Activated B cell treated with CpG ODN at 0.5 μM for 24 hours (primary cell): ENCODE results near the gene SFMBT1. TPM values are rescaled to one million over a fixed set of nuclear protein-coding genes. Genes with fewer than 3 reads are reported as not detected.
A peak's percentile ranks its signal among the peaks of the same experiment; 100 is the strongest.

Experiments used
- ATAC-seq: fragments of 200-7000 bp; cut with Tn5 transposase; one replicate; pipeline ENCODE4 v1.10.0; 2021; ENCODE audit warnings: low read depth, mild to moderate bottlenecking, moderate library complexity
- CTCF ChIA-PET: fragments of 350-600 bp; sonication (Branson Sonifier 250); formaldehyde crosslinking; loops from one replicate; lab custom pipeline; 2021; ENCODE audit warnings: antibody characterized with exemption; lab: Charles Lee
- POLR2A ChIA-PET: fragments of 350-600 bp; sonication (Branson Sonifier 250); formaldehyde crosslinking; loops from one replicate; lab custom pipeline; 2021; ENCODE audit warnings: antibody characterized with exemption; lab: Charles Lee
- DNase-seq: peaks from one replicate; pipeline ENCODE4 v3.0.0; 2022
- H3K27ac Mint-ChIP-seq: one replicate; pipeline ENCODE4 v1.8.0; 2020; ENCODE audit warnings: mixed read lengths
- H3K27me3 Mint-ChIP-seq: one replicate; pipeline ENCODE4 v1.8.0; 2021; ENCODE audit warnings: mixed read lengths
- H3K36me3 Mint-ChIP-seq: one replicate; pipeline ENCODE4 v1.8.0; 2021; ENCODE audit warnings: low read depth, mixed read lengths
- H3K4me1 Mint-ChIP-seq: one replicate; pipeline ENCODE4 v1.8.0; 2021; ENCODE audit warnings: mixed read lengths
- H3K4me3 Mint-ChIP-seq: one replicate; pipeline ENCODE4 v1.8.0; 2020; ENCODE audit warnings: mild to moderate bottlenecking, mixed read lengths
- H3K9me3 Mint-ChIP-seq: one replicate; pipeline ENCODE4 v1.8.0; 2020; ENCODE audit warnings: mixed read lengths
- CTCF ChIP-seq: fragments of 200-600 bp; IDR thresholded peaks from one replicate; pipeline ENCODE4 v1.8.0; 2022; ENCODE audit warnings: antibody characterized with exemption, mild to moderate bottlenecking
- intact Hi-C: fragments of 100-400 bp; cut with micrococcal nuclease; formaldehyde crosslinking; loops from one replicate; pipeline ENCODE4 v1.15.1; 2024
- total RNA-seq: library from RNA; stranded (reverse); gene quantifications from 2 replicates; pipeline ENCODE4 v1.2.3, GENCODE V29; 2022

Gene SFMBT1
- total RNA-seq, 1 donor from 2014 or later = 31.6 TPM

DNA sequence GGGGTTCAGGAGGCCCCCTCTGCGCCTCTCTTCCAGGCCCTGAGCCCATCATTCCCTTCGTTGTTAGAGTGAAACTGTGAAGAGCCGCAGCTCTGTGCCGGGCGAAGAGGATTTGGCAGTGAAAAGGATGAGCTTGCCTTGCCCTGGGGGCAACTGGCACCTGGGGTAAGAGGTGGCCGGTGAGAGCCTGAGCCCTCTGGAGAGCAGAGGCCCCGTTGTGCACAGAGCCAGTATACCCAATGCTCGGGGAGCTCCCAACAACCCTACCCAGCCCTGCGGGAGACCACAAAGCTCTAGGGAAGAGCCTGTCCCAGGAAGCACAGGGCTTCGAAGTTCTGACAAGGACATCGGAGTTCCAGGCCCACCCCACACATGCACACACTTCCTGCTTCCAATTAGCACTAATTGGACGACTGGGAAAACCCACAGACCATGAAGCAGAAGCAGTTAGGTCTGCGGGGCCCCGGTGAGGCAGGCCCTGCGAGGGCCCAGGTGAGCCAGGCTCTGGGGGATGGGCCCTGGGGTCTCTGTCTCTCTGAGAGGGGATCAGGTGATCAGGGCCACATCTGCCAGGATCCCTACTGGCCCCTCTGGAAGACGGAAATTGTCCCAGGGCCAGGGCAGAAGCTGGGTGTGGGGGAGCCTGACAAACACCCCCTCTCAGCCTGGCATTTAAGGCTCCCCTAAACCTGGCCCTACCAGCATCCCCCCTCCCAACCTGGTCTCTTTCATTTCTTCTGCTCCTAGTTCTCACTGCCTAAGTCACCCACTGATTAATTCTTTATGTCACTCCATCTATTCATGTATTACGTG lies 27.9 kb upstream of the SFMBT1 start:
- ChIA-PET CTCF (interaction anchor here (0.7 to 1.3 kb wide), 3 partner anchors 223 to 332 kb away, joined by 3 to 5 read pairs (median 3); no protein-coding TSS in a partner anchor), POLR2A (interaction anchor here (1.0 to 1.6 kb wide), 3 partner anchors 27 to 303 kb away, joined by 3 to 5 read pairs (median 3); partner anchors contain the start of genes NEK4 and SFMBT1)
- Mint-ChIP-seq H3K36me3 (no peaks in the 10 kb centered on the region), H3K4me1 (peaks cover 13% of the 10 kb centered on the region), H3K4me3 (peak overlapping the region; percentile 92), H3K9me3 (no peaks in the 10 kb centered on the region), H3K27me3 (no peaks in the 10 kb centered on the region), H3K27ac (peak overlapping the region; percentile 89)
- DNase-seq (no peak), ATAC-seq (no peak)
- intact Hi-C loops = no loop called here
- TF ChIP-seq CTCF = no peak

DNA sequence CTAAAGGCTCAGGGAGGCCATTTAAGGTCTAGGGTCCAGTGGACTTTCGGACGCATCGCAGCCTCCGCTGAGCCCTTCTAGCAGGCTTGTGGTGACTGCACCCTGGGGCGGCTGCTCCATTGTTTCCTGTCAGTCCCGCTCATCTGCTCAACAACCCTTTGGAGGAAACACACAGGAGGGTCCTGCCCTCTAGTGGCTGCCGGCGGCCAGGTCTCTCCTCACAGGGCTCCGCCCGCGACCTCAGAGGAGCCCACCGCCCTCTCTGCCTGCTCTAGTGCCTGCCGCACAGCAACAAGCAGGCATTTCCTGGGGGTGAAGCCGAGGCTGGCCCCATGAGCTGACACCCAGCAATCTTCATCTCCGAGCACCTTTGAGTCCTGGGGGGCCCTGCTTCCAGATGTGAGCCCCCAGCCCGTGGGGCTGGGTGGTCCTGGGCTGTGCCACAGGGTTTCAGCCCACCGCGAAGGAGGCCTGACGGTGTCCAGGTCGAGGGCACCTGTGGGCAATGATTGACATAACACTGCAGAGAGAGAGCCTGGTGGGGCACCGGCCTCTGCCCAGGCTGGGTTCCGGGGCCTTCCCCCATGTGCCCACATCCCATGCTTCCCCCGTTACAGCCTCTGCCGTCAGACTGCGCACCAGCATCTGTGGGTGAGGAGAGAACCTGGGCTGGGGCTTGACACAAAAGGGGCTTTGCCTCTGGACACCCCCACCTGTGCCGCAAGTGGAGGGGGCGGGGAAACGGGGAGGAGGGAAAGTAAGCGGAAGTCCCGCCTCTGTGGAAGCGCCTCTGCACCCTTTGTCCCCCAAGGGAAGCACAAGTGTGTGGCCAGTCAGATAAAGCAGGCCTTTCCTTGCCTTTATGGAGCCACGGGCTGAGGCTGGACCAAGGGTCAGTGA lies 27.0 kb upstream of the SFMBT1 start:
- TF ChIP-seq CTCF = peak; percentile 39
- DNase-seq (peak; percentile 76), ATAC-seq (peak; percentile 94)
- H3K27me3 Mint-ChIP-seq = no peaks in the 10 kb centered on the region
- H3K36me3 Mint-ChIP-seq = no peaks in the 10 kb centered on the region
- ChIA-PET CTCF (interaction anchor here (0.8 to 1.3 kb wide), 2 partner anchors 222 to 229 kb away, joined by 3 to 5 read pairs; no protein-coding TSS in a partner anchor), POLR2A (interaction anchor here (1.0 to 1.6 kb wide), 2 partner anchors 87 to 302 kb away, joined by 3 read pairs; partner anchors contain the start of gene NEK4)
- peak overlapping the region; percentile 92 for H3K4me3 Mint-ChIP-seq
- H3K4me1 Mint-ChIP-seq = peaks cover 13% of the 10 kb centered on the region
- H3K9me3 Mint-ChIP-seq = no peaks in the 10 kb centered on the region
- H3K27ac Mint-ChIP-seq = peak overlapping the region; percentile 89
- intact Hi-C loops = loop anchor here (1.0 kb wide), 7 partner anchors 27 to 331 kb away; partner anchors contain the start of genes NEK4 and SFMBT1

- H3K36me3 Mint-ChIP-seq = no peaks in the 10 kb centered on the region
- POLR2A ChIA-PET = no interaction called here
- intact Hi-C loops = loop anchor here (1.0 kb wide), 7 partner anchors 26 to 330 kb away; partner anchors contain the start of genes NEK4 and SFMBT1
- DNase-seq (no peak), ATAC-seq (no peak)
- H3K27ac Mint-ChIP-seq = no peak overlapping the region
- CTCF ChIA-PET = interaction anchor here (1.3 to 1.5 kb wide), 3 partner anchors 141 to 227 kb away, joined by 3 to 5 read pairs (median 5); no protein-coding TSS in a partner anchor
- H3K9me3 Mint-ChIP-seq = no peaks in the 10 kb centered on the region
- no peaks in the 10 kb centered on the region for H3K27me3 Mint-ChIP-seq
- H3K4me1 Mint-ChIP-seq = peaks cover 13% of the 10 kb centered on the region
- TF ChIP-seq CTCF = no peak
- peak overlapping the region; percentile 92 for H3K4me3 Mint-ChIP-seq
These were observed 26.1 kb upstream of the SFMBT1 start for GRCh38 chr3:53071882-53072431.

DNA sequence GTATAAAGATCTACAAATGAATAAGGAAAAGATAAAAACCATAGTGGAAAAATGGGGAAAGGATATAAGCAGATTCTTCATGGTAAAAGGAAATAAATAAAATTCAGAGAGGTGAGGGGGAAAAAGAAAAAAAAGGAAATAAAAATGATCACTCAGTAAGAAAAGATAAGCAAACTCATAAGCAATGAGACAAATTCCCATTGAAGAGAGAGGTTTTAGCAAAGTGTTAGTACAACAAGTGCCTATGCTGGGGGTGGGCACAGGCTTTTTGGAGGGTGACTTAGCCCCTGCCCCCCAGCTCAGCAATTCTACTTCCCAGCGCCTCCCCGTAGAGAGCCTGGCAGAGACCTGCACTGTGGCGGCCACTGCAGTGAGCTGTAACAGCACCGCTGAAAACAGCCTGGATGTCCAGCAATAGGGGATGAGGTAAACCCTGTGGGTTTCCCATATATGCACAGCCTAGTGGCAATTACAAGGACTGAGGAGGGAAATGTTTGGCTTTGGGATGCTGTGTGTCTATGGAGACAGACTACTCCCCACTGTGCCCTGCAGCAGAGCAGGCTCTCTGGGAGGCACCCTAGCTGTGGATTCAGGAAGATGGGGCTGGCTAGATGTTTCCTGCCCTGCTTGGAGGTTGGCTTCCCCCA lies 23.7 kb upstream of the SFMBT1 start:
- intact Hi-C loops = no loop called here
- ATAC-seq (no peak), DNase-seq (no peak)
- no peak overlapping the region for H3K4me3 Mint-ChIP-seq
- no peak for TF ChIP-seq CTCF
- H3K27ac Mint-ChIP-seq = no peak overlapping the region
- H3K9me3 Mint-ChIP-seq = no peaks in the 10 kb centered on the region
- ChIA-PET POLR2A (no interaction called here), CTCF (interaction anchor here (0.8 kb wide), 1 partner anchor 134 kb away, joined by 3 read pairs; no protein-coding TSS in a partner anchor)
- no peaks in the 10 kb centered on the region for H3K36me3 Mint-ChIP-seq
- H3K4me1 Mint-ChIP-seq = peaks cover 13% of the 10 kb centered on the region
- H3K27me3 Mint-ChIP-seq = peaks cover 5% of the 10 kb centered on the region
